Calu3 (cell line): ENCODE results near the gene NELFA. TPM values are rescaled to one million over a fixed set of nuclear protein-coding genes. Genes with fewer than 3 reads are reported as not detected.

Experiments
- BruUV-seq: library from RNA; stranded (reverse); fragments of 400-500 nt; replicated peaks from 2 replicates; lab custom pipeline; 2021; lab: Mats Ljungman, UMichigan
- CTCF ChIA-PET: fragments of 300-600 bp; sonication (Branson Sonifier 250); formaldehyde crosslinking; loops from one replicate; lab custom pipeline; 2022; ENCODE audit warnings: antibody characterized with exemption; lab: Charles Lee
- DNase-seq: peaks from one replicate; pipeline ENCODE4 v3.0.0; 2022
- H3K27ac Mint-ChIP-seq: one replicate; pipeline ENCODE4 v1.8.0; 2022; ENCODE audit warnings: mixed read lengths; ENCODE audit not compliant: unreplicated experiment
- H3K27me3 Mint-ChIP-seq: one replicate; pipeline ENCODE4 v1.8.0; 2022; ENCODE audit warnings: mixed read lengths; ENCODE audit not compliant: unreplicated experiment
- H3K36me3 Mint-ChIP-seq: one replicate; pipeline ENCODE4 v1.8.0; 2022; ENCODE audit warnings: mild to moderate bottlenecking, moderate library complexity, mixed read lengths; ENCODE audit not compliant: insufficient read depth, unreplicated experiment
- H3K4me1 Mint-ChIP-seq: one replicate; pipeline ENCODE4 v1.8.0; 2022; ENCODE audit warnings: mild to moderate bottlenecking, low read depth, mixed read lengths; ENCODE audit not compliant: unreplicated experiment
- H3K4me3 Mint-ChIP-seq: one replicate; pipeline ENCODE4 v1.8.0; 2022; ENCODE audit warnings: mild to moderate bottlenecking, low read depth, moderate library complexity, mixed read lengths; ENCODE audit not compliant: unreplicated experiment
- H3K9me3 Mint-ChIP-seq: one replicate; pipeline ENCODE4 v1.8.0; 2022; ENCODE audit warnings: low read depth, mixed read lengths; ENCODE audit not compliant: unreplicated experiment
- intact Hi-C: fragments of 100-400 bp; cut with micrococcal nuclease; formaldehyde crosslinking; loops from one replicate; pipeline ENCODE4 v1.10.0; 2022; ENCODE audit not compliant: unreplicated experiment
- total RNA-seq: library from RNA; stranded (reverse); gene quantifications from 2 replicates; pipeline ENCODE4 v1.2.3, GENCODE V29; 2022
- TF ChIP-seq, protein P1 (sequence below): fragments of 200-600 bp; IDR thresholded peaks from one replicate; pipeline ENCODE4 v1.8.0; 2022; ENCODE audit warnings: antibody characterized with exemption; ENCODE audit not compliant: unreplicated experiment

NELFA gene
- total RNA-seq, 1 experiment from 2014 or later, result 29.9 TPM

DNA sequence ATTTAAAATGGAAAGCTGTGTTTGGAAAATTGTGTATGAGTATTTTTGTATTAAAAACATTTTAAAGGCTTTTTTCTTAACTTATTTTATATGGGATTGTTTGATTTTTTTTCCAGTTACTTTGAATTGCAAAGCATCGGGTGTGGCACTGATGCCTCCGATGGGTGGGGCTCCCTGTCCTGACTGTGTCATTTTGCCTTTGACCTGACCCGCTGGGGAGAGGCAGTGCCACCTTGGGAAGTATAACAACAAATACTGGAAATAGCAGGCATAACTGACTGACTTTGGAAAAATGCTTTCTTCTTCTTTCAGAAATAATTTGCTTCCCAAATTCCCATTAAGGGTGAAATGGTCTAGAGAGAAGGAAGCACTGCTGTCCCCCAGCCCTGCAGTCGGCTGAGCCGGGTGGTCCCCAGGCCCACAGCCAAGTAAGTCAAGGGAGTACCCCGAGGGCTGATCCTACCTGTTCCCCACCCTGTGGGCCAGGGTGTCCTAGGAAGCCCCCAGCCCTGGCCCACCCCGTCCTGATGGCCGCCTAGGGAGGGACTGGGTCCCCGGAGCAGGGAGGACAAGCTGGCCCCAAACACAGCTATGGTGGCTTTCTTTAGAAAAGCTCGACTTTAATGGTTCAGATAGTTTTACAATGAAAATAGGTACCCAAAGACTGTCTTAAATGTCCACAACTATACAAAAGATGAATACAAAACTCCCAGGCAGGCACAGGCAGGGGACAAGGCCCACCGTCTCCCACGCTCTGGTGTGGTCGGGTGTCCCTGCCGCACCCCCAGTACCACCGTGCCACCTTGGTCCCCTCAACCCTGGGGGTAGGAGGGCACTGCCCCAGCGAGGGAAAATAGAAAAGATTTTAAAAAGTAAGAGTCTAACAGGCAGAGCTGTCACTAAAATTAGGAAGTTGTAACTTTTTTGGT lies 26.4 kb downstream of the NELFA start:
- BruUV-seq, result no TSS peak
- CTCF ChIA-PET, result no interaction called here
- peaks cover 65% of the 10 kb centered on the region for H3K36me3 Mint-ChIP-seq
- intact Hi-C loops, result no loop called here
- H3K9me3 Mint-ChIP-seq, result no peaks in the 10 kb centered on the region
- no peak overlapping the region for H3K27ac Mint-ChIP-seq
- no peak for DNase-seq
- TF ChIP-seq, protein P1, sequence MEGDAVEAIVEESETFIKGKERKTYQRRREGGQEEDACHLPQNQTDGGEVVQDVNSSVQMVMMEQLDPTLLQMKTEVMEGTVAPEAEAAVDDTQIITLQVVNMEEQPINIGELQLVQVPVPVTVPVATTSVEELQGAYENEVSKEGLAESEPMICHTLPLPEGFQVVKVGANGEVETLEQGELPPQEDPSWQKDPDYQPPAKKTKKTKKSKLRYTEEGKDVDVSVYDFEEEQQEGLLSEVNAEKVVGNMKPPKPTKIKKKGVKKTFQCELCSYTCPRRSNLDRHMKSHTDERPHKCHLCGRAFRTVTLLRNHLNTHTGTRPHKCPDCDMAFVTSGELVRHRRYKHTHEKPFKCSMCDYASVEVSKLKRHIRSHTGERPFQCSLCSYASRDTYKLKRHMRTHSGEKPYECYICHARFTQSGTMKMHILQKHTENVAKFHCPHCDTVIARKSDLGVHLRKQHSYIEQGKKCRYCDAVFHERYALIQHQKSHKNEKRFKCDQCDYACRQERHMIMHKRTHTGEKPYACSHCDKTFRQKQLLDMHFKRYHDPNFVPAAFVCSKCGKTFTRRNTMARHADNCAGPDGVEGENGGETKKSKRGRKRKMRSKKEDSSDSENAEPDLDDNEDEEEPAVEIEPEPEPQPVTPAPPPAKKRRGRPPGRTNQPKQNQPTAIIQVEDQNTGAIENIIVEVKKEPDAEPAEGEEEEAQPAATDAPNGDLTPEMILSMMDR, result no peak
- no peaks in the 10 kb centered on the region for H3K27me3 Mint-ChIP-seq
- H3K4me3 Mint-ChIP-seq, result no peak overlapping the region
- no peaks in the 10 kb centered on the region for H3K4me1 Mint-ChIP-seq

GRCh38 chr4:1981251-1982058 lies 27.3 kb downstream of the NELFA start:
- peaks cover 62% of the 10 kb centered on the region for H3K36me3 Mint-ChIP-seq

GRCh38 chr4:1980561-1981041 lies 28.2 kb downstream of the NELFA start:
- CTCF ChIA-PET, result no interaction called here
- BruUV-seq, result TSS peak; percentile 12
- Mint-ChIP-seq H3K4me1 (no peaks in the 10 kb centered on the region), H3K4me3 (no peak overlapping the region), H3K27ac (no peak overlapping the region), H3K36me3 (peaks cover 60% of the 10 kb centered on the region), H3K9me3 (no peaks in the 10 kb centered on the region), H3K27me3 (no peaks in the 10 kb centered on the region)
- intact Hi-C loops, result no loop called here
- DNase-seq, result no peak
- TF ChIP-seq, protein P1, result no peak

More at GRCh38 chr4:1981251-1982058, 27.3 kb downstream of the NELFA start:
- TF ChIP-seq, protein P1, result no peak
- no TSS peak for BruUV-seq
- Mint-ChIP-seq H3K9me3 (no peaks in the 10 kb centered on the region), H3K4me3 (no peak overlapping the region), H3K4me1 (no peaks in the 10 kb centered on the region), H3K27me3 (no peaks in the 10 kb centered on the region), H3K27ac (no peak overlapping the region)
- DNase-seq, result no peak
- CTCF ChIA-PET, result no interaction called here
- intact Hi-C loops, result no loop called here

DNA sequence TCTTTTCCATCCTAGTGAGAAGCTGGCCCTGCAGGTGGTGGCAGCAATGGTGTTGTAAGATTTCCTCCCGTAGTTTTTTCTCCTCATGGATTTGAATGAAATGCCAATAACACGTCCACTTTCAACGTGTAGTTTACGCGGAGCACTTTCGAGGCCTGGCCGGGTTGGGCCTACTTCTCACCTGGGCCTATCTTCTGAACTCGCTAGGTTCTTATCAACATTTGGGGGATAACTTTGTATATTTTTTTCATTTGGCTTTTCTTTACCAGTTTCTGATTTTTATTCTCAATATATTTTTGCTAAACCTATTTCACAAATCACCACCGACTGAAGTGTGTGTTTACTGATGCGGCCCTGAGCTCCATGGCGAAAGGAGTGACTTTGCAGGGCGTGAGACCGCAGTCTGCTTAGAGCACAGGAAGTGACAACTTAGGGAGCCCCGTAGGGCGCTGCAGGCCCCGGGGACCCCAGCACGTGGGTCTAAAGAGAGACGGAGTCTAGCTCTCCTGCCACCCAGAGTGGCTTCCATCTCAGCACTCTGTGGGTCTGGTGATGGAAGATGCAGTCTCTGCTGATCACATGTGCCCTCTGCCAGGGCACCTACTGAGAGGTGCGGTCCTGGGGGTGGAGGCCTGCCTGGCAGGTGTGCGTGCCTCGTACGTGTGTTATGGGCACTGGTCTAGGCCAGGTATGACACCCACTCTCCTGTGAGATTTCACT lies 29.1 kb downstream of the NELFA start:
- no TSS peak for BruUV-seq
- CTCF ChIA-PET, result no interaction called here
- H3K27me3 Mint-ChIP-seq, result no peaks in the 10 kb centered on the region
- H3K4me1 Mint-ChIP-seq, result no peaks in the 10 kb centered on the region
- H3K36me3 Mint-ChIP-seq, result peaks cover 61% of the 10 kb centered on the region
- TF ChIP-seq, protein P1, result no peak
- no peak overlapping the region for H3K27ac Mint-ChIP-seq
- H3K9me3 Mint-ChIP-seq, result no peaks in the 10 kb centered on the region
- intact Hi-C loops, result no loop called here
- no peak for DNase-seq
- H3K4me3 Mint-ChIP-seq, result no peak overlapping the region
